HG02973 (cell line): ENCODE data around the gene COPZ1.
"Not testable (repeated sequence)": the region's sequence is repeated elsewhere in the genome, so short reads cannot be mapped to it uniquely, and the experiment has no call there.

Source experiments
- ATAC-seq: cut with Tn5 transposase; IDR thresholded peaks from one replicate; pipeline ENCODE4 v1.9.1; 2021; ENCODE audit warnings: moderate library complexity; ENCODE audit not compliant: unreplicated experiment

The COPZ1 gene

GRCh38 chr12:54294152-54294952, 30.6 kb upstream of the COPZ1 start:
- peak; percentile 49 for ATAC-seq

GRCh38 chr12:54294953-54295566, 29.9 kb upstream of the COPZ1 start:
- no peak for ATAC-seq

GRCh38 chr12:54296393-54297099, 28.4 kb upstream of the COPZ1 start:
- ATAC-seq: no peak

- no peak for ATAC-seq
Measured at GRCh38 chr12:54298904-54299303, 26.0 kb upstream of the COPZ1 start.

GRCh38 chr12:54299515-54300224, 25.3 kb upstream of the COPZ1 start:
- ATAC-seq: no peak

- ATAC-seq: no peak
Measured at GRCh38 chr12:54300225-54300731, 24.7 kb upstream of the COPZ1 start.

GRCh38 chr12:54300732-54301427, 24.1 kb upstream of the COPZ1 start, which contains the start of gene NFE2:
Gene NFE2, minus strand, starts transcription at chr12:54301015. Its CDS starts 5,767 bp downstream, at chr12:54295248.
- ATAC-seq: no peak

- ATAC-seq: no peak
Measured at GRCh38 chr12:54301428-54302048, 23.4 kb upstream of the COPZ1 start.

GRCh38 chr12:54303640-54304039, 21.3 kb upstream of the COPZ1 start:
- no peak for ATAC-seq

GRCh38 chr12:54304187-54304810, 20.6 kb upstream of the COPZ1 start:
- ATAC-seq: no peak

GRCh38 chr12:54306925-54307741, 17.8 kb upstream of the COPZ1 start:
- ATAC-seq: no peak

- ATAC-seq: no peak
Measured at GRCh38 chr12:54311051-54311450, 13.9 kb upstream of the COPZ1 start.

- ATAC-seq: not testable (repeated sequence)
Measured at GRCh38 chr12:54312309-54312708, 12.6 kb upstream of the COPZ1 start.

- ATAC-seq: no peak
Measured at GRCh38 chr12:54321363-54321762, 3.6 kb upstream of the COPZ1 start.

GRCh38 chr12:54325442-54326109, 645 bp downstream of the COPZ1 start:
- not testable (repeated sequence) for ATAC-seq

GRCh38 chr12:54328595-54329337, 3.8 kb downstream of the COPZ1 start:
- ATAC-seq: no peak

GRCh38 chr12:54329759-54330158, 4.8 kb downstream of the COPZ1 start:
- ATAC-seq: no peak
